Activated CD4-positive, CD25-positive, alpha-beta regulatory T cell treated with anti-CD3 and anti-CD28 coated beads, Interleukin-2, amount 50 U/mL, for 16 hours (primary cell): ENCODE data around the gene CCDC69.

Experiments
- DNase-seq: peaks from one replicate; pipeline ENCODE4 v3.0.0-alpha.2; 2020; ENCODE audit warnings: low read depth, low spot score

CCDC69 gene

GRCh38 chr5:151164687-151165392, 59.1 kb downstream of the CCDC69 start:
- peak; percentile 71 for DNase-seq

- no peak for DNase-seq
Measured at GRCh38 chr5:151162776-151163175, 61.1 kb downstream of the CCDC69 start.

- DNase-seq, result no peak
Measured at GRCh38 chr5:151159649-151160373, 64.1 kb downstream of the CCDC69 start.

- DNase-seq, result no peak
Measured at GRCh38 chr5:151158287-151158661, 65.6 kb downstream of the CCDC69 start.

GRCh38 chr5:151157426-151158286, 66.2 kb downstream of the CCDC69 start, which contains the start of gene ANXA6:
TSS of gene ANXA6 (minus strand) at chr5:151157779. CDS start at chr5:151147901, 9,878 bp downstream.
- DNase-seq, result peak; percentile 42

GRCh38 chr5:151156507-151157420, 67.1 kb downstream of the CCDC69 start:
- DNase-seq, result no peak

- no peak for DNase-seq
Measured at GRCh38 chr5:151155775-151156506, 68.0 kb downstream of the CCDC69 start.

GRCh38 chr5:151154931-151155774, 68.7 kb downstream of the CCDC69 start:
- peak; percentile 37 for DNase-seq

- no peak for DNase-seq
Measured at GRCh38 chr5:151153766-151154272, 70.1 kb downstream of the CCDC69 start.

GRCh38 chr5:151153300-151153699, 70.6 kb downstream of the CCDC69 start:
- no peak for DNase-seq

GRCh38 chr5:151151793-151152192, 72.1 kb downstream of the CCDC69 start:
- no peak for DNase-seq

GRCh38 chr5:151151263-151151660, 72.6 kb downstream of the CCDC69 start:
- DNase-seq, result no peak

- DNase-seq, result peak; percentile 48
Measured at GRCh38 chr5:151150471-151151262, 73.2 kb downstream of the CCDC69 start.

GRCh38 chr5:151148583-151148982, 75.3 kb downstream of the CCDC69 start:
- DNase-seq, result no peak

- no peak for DNase-seq
Measured at GRCh38 chr5:151147033-151147432, 76.9 kb downstream of the CCDC69 start.

- no peak for DNase-seq
Measured at GRCh38 chr5:151146061-151146460, 77.8 kb downstream of the CCDC69 start.

GRCh38 chr5:151144922-151145321, 79.0 kb downstream of the CCDC69 start:
- no peak for DNase-seq

GRCh38 chr5:151144275-151144674, 79.6 kb downstream of the CCDC69 start:
- DNase-seq, result no peak
